Large intestine (tissue), 3 donors: ENCODE results near the gene KLHL30. TPM values are rescaled to one million over a fixed set of nuclear protein-coding genes. Genes with fewer than 3 reads are reported as not detected.

Experiments
- DNase-seq, 2 donors: peaks; one replicate each; pipeline versions ENCODE4 v3.0.0 to v3.0.0-alpha.2; 2013
- H3K27ac ChIP-seq: one replicate; pipeline ENCODE4 v1.5.1; 2013; ENCODE audit warnings: low read length
- H3K27me3 ChIP-seq: 2 replicates; pipeline ENCODE4 v1.6.1; 2013; ENCODE audit warnings: low read length; ENCODE audit not compliant: control insufficient read depth, insufficient read depth
- H3K36me3 ChIP-seq: 2 replicates; pipeline ENCODE4 v1.6.1; 2013; ENCODE audit warnings: low read length; ENCODE audit not compliant: control insufficient read depth, insufficient read depth
- H3K4me1 ChIP-seq: one replicate; pipeline ENCODE4 v1.6.1; 2013; ENCODE audit warnings: low read length; ENCODE audit not compliant: control insufficient read depth, insufficient read depth
- H3K4me3 ChIP-seq: one replicate; pipeline ENCODE4 v1.5.1; 2013; ENCODE audit warnings: low read length
- H3K9me3 ChIP-seq: one replicate; pipeline ENCODE4 v1.6.1; 2013; ENCODE audit warnings: mild to moderate bottlenecking, low read depth, low read length, moderate library complexity; ENCODE audit not compliant: control insufficient read depth
- WGBS: methylation state at CpG from one replicate; pipeline ENCODE4 v1.1.5; 2013; ENCODE audit warnings: low lambda C conversion rate; ENCODE audit not compliant: insufficient coverage; 5-methylcytosine and 5-hydroxymethylcytosine counted together
- polyA plus RNA-seq: library from polyadenylated mRNA; unstranded; fragments of 120-200 nt; gene quantifications from one replicate; pipeline ENCODE4 v1.2.1, GENCODE V29; 2013

Gene KLHL30
- polyA plus RNA-seq, 1 donor, result 0.12 TPM

- DNase-seq, result no peak
- no peak overlapping the region for H3K4me3 ChIP-seq
- H3K27ac ChIP-seq, result no peak overlapping the region
- H3K27me3 ChIP-seq, result no peaks in the 10 kb centered on the region
- no CpG with 5 or more reads among the region's 30 CpGs for WGBS
- H3K36me3 ChIP-seq, result no peaks in the 10 kb centered on the region
- H3K9me3 ChIP-seq, result peaks cover 8% of the 10 kb centered on the region
- peaks cover 3% of the 10 kb centered on the region for H3K4me1 ChIP-seq
These were observed 9.9 kb upstream of the KLHL30 start for GRCh38 chr2:238128534-238129001.

DNA sequence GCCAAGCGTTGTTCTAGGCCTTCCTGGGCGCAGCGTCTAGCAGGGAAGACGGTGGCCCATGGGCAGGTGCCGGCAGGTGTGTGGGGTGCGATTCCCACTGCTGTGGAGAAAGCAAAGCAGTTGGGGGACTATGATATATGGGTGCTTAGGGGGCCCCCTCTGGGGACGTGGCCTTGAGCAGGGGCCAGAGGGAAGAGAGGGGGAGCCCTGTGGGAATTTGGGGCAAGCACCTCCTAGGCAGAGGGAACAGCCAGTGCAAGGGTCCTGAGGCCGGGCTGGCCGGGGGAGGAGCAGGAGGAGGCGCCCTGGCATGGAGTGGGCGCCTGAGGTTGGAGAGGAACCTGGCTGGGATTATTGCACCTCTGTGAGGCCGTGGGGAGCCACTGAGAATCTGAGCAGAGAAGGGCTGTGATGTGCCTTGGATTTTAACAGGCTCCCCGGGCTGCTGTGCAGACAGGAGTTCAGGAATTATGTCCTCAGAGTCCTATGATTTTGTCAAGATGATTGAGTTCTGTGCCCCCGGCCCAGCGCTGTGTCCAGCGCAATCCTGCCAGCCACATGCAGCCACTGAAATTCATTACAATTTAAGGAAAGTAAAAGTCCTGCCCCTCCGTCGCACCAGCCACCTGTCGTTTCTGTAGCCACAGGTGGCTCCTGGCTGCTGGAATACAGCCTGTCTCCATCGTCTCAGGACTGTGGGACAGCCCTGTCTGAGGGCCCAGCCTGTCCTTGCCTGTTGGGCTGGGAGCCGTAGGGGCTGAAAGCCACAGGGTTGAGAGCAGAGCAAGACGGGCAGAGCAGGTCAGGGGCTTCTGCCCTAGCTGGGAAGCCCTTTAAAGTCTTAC lies 9.1 kb upstream of the KLHL30 start:
- Histone ChIP-seq H3K9me3 (peaks cover 8% of the 10 kb centered on the region), H3K36me3 (no peaks in the 10 kb centered on the region), H3K4me3 (no peak overlapping the region), H3K27me3 (no peaks in the 10 kb centered on the region), H3K4me1 (peaks cover 3% of the 10 kb centered on the region), H3K27ac (no peak overlapping the region)
- no CpG with 5 or more reads among the region's 22 CpGs for WGBS
- DNase-seq, result no peak

DNA sequence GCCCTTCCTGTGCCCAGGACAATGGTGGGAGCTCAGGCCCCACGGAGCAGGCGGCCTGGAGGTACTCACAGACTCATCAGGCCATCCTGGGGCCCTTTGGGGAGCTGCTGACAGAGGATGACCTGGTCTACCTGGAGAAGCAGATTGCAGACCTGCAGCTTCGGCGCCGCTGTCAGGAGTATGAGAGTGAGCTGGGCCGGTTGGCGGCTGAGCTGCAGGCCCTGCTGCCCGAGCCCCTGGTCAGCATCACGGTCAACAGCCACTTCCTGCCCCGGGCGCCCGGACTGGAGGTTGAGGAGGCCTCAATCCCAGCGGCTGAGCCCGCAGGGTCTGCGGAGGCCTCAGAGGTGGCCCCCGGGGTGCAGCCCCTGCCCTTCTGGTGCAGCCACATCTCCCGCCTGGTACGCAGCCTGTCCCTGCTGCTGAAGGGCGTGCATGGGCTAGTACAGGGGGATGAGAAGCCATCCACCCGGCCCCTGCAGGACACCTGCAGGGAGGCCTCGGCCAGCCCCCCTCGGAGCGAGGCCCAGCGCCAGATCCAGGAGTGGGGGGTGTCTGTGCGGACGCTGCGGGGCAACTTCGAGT lies 8.3 kb upstream of the KLHL30 start:
- Histone ChIP-seq H3K4me3 (no peak overlapping the region), H3K27ac (no peak overlapping the region), H3K4me1 (peaks cover 3% of the 10 kb centered on the region), H3K27me3 (no peaks in the 10 kb centered on the region), H3K36me3 (no peaks in the 10 kb centered on the region), H3K9me3 (peaks cover 8% of the 10 kb centered on the region)
- no peak for DNase-seq
- WGBS, result no CpG with 5 or more reads among the region's 28 CpGs

DNA sequence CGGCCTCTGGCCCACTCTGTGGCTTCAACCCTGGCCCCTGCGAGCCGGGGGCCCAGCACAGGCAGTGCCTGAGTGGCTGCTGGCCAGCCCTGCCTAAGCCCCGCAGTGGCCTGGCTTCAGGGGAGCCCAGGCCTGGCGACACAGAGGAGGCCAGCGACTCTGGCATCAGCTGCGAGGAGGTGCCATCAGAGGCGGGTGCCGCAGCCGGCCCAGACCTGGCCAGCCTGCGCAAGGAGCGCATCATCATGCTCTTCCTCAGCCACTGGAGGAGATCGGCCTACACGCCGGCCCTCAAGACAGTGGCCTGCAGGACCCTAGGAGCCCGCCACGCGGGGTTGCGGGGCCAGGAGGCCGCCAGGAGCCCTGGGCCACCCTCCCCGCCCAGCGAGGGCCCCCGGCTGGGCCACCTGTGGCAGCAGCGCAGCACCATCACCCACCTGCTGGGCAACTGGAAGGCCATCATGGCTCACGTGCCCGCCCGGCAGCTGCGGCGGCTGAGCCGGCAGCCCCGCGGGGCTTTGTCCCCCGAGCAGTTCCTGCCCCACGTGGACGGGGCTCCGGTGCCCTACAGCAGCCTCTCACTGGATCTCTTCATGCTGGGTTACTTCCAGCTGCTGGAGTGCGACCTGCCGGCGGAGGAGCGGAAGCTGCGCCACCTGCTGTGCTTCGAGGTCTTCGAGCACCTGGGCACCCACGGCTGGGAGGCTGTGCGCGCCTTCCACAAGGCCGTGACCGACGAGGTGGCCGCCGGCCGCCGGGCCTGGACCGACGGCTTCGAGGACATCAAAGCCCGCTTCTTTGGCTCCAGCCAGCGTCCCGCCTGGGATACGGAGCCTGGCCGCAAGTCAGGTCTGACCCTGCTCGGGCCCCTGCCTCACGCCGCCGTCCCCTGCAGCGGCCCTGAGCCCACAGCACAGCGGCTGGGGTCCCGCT lies 7.5 kb upstream of the KLHL30 start:
- Histone ChIP-seq H3K4me1 (peaks cover 3% of the 10 kb centered on the region), H3K9me3 (peaks cover 7% of the 10 kb centered on the region), H3K4me3 (no peak overlapping the region), H3K27me3 (no peaks in the 10 kb centered on the region), H3K36me3 (no peaks in the 10 kb centered on the region), H3K27ac (no peak overlapping the region)
- no CpG with 5 or more reads among the region's 68 CpGs for WGBS
- no peak for DNase-seq

- H3K36me3 ChIP-seq, result no peaks in the 10 kb centered on the region
- H3K9me3 ChIP-seq, result no peaks in the 10 kb centered on the region
- H3K27ac ChIP-seq, result no peak overlapping the region
- H3K27me3 ChIP-seq, result no peaks in the 10 kb centered on the region
- WGBS, result no CpG with 5 or more reads among the region's 14 CpGs
- H3K4me1 ChIP-seq, result peaks cover 3% of the 10 kb centered on the region
- DNase-seq, result no peak
- H3K4me3 ChIP-seq, result no peak overlapping the region
These were observed 6.6 kb upstream of the KLHL30 start for GRCh38 chr2:238131761-238132462.

GRCh38 chr2:238132463-238133450 lies 5.7 kb upstream of the KLHL30 start:
- Histone ChIP-seq H3K27ac (no peak overlapping the region), H3K36me3 (no peaks in the 10 kb centered on the region), H3K4me3 (no peak overlapping the region), H3K4me1 (peaks cover 2% of the 10 kb centered on the region), H3K27me3 (no peaks in the 10 kb centered on the region), H3K9me3 (no peaks in the 10 kb centered on the region)
- no peak for DNase-seq
- WGBS, result no CpG with 5 or more reads among the region's 23 CpGs

- Histone ChIP-seq H3K4me3 (no peak overlapping the region), H3K27ac (no peak overlapping the region), H3K36me3 (no peaks in the 10 kb centered on the region), H3K4me1 (no peaks in the 10 kb centered on the region), H3K9me3 (no peaks in the 10 kb centered on the region), H3K27me3 (no peaks in the 10 kb centered on the region)
- WGBS, result 60% methylated on average over 1 of the region's 14 CpGs
- no peak for DNase-seq
These were observed 4.7 kb upstream of the KLHL30 start for GRCh38 chr2:238133499-238134392.

GRCh38 chr2:238134393-238134785 lies 4.1 kb upstream of the KLHL30 start:
- H3K4me3 ChIP-seq, result no peak overlapping the region
- DNase-seq, result no peak
- no peaks in the 10 kb centered on the region for H3K9me3 ChIP-seq
- no peak overlapping the region for H3K27ac ChIP-seq
- H3K4me1 ChIP-seq, result no peaks in the 10 kb centered on the region
- H3K27me3 ChIP-seq, result no peaks in the 10 kb centered on the region
- H3K36me3 ChIP-seq, result no peaks in the 10 kb centered on the region
- no CpG with 5 or more reads among the region's 11 CpGs for WGBS
